Astrocyte (in vitro differentiated cells and primary cell): ENCODE data around the gene IZUMO3.

Experiments used
- EZH2 ChIP-seq: IDR thresholded peaks from 2 replicates; pipeline ENCODE4 v1.6.1; 2012; ENCODE audit warnings: mild to moderate bottlenecking, low read length, inconsistent platforms; ENCODE audit not compliant: insufficient read depth
- TF ChIP-seq, protein P1 (sequence below): IDR thresholded peaks from 2 replicates; pipeline ENCODE4 v1.5.1; 2011; ENCODE audit warnings: low read depth, mild to moderate bottlenecking, inconsistent platforms, low read length, moderate library complexity; ENCODE audit not compliant: insufficient read depth

DNA sequence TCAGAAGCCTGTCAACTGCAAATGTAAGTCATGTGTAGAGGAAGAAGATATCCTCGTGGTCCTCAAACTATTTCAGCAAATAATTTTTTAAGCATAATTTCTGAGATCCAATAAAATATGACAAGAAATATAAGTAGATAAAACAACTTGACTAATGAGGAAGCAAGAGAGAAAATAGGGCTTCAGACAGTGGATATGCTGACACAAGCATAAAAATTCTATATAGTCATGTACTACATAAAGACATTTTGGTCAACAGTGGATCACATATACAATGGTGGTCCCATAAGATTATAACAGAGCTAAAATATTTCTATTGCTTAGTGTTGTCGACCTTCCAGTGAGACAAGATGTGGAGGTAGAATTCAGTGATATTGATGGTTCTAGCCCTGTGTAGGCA lies 42.2 kb upstream of the IZUMO3 start:
- TF ChIP-seq, protein P1, sequence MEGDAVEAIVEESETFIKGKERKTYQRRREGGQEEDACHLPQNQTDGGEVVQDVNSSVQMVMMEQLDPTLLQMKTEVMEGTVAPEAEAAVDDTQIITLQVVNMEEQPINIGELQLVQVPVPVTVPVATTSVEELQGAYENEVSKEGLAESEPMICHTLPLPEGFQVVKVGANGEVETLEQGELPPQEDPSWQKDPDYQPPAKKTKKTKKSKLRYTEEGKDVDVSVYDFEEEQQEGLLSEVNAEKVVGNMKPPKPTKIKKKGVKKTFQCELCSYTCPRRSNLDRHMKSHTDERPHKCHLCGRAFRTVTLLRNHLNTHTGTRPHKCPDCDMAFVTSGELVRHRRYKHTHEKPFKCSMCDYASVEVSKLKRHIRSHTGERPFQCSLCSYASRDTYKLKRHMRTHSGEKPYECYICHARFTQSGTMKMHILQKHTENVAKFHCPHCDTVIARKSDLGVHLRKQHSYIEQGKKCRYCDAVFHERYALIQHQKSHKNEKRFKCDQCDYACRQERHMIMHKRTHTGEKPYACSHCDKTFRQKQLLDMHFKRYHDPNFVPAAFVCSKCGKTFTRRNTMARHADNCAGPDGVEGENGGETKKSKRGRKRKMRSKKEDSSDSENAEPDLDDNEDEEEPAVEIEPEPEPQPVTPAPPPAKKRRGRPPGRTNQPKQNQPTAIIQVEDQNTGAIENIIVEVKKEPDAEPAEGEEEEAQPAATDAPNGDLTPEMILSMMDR = no peak
- no peak for TF ChIP-seq EZH2
